GM12873 (cell line): ENCODE results near the gene TTLL6.

Experiments
- CTCF ChIP-seq: IDR thresholded peaks from 2 replicates; pipeline ENCODE4 v1.5.1; 2012; ENCODE audit warnings: low read depth, mild to moderate bottlenecking, moderate library complexity, low read length, control low read depth; ENCODE audit not compliant: insufficient read depth; ENCODE audit errors: missing control alignments

Gene TTLL6

GRCh38 chr17:48843187-48843900 is 26.3 kb upstream of the TTLL6 start:
- TF ChIP-seq CTCF: no peak

DNA sequence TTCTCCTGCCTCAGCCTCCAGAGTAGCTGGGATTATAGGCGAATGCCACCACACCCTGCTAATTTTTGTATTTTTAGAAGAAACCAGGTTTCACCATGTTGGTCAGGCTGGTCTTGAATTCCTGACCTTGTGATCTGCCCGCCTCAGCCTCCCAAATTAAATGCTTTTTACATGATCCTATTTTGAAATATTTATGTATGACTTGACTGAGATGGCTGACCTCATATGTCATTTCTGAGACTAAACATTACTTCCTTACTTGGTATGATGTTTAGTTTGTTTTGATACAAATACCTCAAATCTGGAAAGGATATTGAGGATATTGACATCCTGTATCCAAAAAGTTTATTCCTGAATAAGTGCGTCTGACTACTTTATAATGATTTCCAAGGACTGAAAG is 25.7 kb upstream of the TTLL6 start:
- TF ChIP-seq CTCF: no peak

GRCh38 chr17:48841395-48841831 is 24.4 kb upstream of the TTLL6 start:
- TF ChIP-seq CTCF: no peak

DNA sequence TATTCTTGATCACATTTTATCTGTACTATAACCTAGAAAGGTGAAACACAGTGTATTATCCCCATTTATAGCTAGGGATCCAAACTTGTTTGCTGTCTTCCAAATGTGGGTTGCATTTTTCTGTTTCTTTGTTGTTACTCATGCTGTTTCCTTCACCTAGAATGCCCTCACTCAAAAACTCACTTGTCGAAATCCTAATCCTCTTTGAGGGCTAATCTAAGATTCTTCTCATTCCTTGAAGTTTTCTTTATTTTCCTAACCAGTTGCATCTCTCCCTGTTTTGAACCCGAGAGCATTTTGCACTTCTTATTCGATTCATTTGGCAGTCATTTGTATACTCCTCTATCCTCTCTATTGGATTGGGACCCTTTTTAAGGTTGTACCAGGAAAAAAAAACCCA is 23.4 kb upstream of the TTLL6 start:
- TF ChIP-seq CTCF: no peak

GRCh38 chr17:48835971-48836370 is 18.9 kb upstream of the TTLL6 start:
- no peak for TF ChIP-seq CTCF

- TF ChIP-seq CTCF: no peak
These were observed 17.9 kb upstream of the TTLL6 start for GRCh38 chr17:48834973-48835372.

DNA sequence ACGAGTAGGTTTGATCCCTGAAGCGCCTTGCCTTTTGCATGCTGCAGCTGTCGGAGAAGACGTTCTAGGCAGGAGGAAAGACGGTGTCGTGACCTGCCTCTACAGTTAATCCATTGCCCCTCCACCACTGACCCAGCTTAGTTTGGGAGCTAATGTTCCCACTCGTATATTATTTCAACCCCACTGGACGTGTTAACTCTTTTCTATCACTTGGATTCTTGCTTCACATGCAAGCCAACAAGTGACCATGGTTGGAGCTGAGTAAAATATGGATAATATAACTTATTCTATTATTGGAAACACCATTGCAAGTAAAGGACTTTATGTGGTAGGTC is 14.5 kb upstream of the TTLL6 start:
- TF ChIP-seq CTCF: no peak
